Activated CD4-positive, alpha-beta T cell treated with anti-CD3 and anti-CD28 coated beads, Interleukin-2, amount 50 U/mL, for 4 hours (primary cell): ENCODE measurements around the gene GLB1L2.

Experiments
- DNase-seq, 2 experiments: peaks; one replicate each; pipeline ENCODE4 v3.0.0-alpha.2; 2020

Gene GLB1L2

GRCh38 chr11:134349109-134349801 lies 17.5 kb downstream of the GLB1L2 start:
- DNase-seq: no peak

GRCh38 chr11:134349802-134350355 lies 18.1 kb downstream of the GLB1L2 start:
- DNase-seq: no peak

GRCh38 chr11:134350381-134350780 lies 18.6 kb downstream of the GLB1L2 start:
- DNase-seq: no peak

- no peak for DNase-seq
These were observed 20.3 kb downstream of the GLB1L2 start for GRCh38 chr11:134352111-134352510.

GRCh38 chr11:134355136-134355535 lies 23.3 kb downstream of the GLB1L2 start:
- DNase-seq: no peak

GRCh38 chr11:134355656-134356055 lies 23.9 kb downstream of the GLB1L2 start:
- no peak for DNase-seq

- DNase-seq: no peak
These were observed 25.1 kb downstream of the GLB1L2 start for GRCh38 chr11:134356656-134357544.

GRCh38 chr11:134357545-134357839 lies 25.7 kb downstream of the GLB1L2 start:
- DNase-seq: no peak

- DNase-seq: no peak
These were observed 26.5 kb downstream of the GLB1L2 start for GRCh38 chr11:134358165-134358855.

- no peak for DNase-seq
These were observed 27.2 kb downstream of the GLB1L2 start for GRCh38 chr11:134358856-134359490.

GRCh38 chr11:134359646-134360045 lies 27.9 kb downstream of the GLB1L2 start:
- DNase-seq: no peak

- peak; percentile 59 to 65 for DNase-seq
These were observed 28.5 kb downstream of the GLB1L2 start for GRCh38 chr11:134360050-134360835.

- no peak for DNase-seq
These were observed 29.9 kb downstream of the GLB1L2 start for GRCh38 chr11:134361661-134362060.

- DNase-seq: no peak
These were observed 30.6 kb downstream of the GLB1L2 start for GRCh38 chr11:134362192-134362901.

GRCh38 chr11:134363161-134363560 lies 31.4 kb downstream of the GLB1L2 start:
- DNase-seq: no peak

GRCh38 chr11:134363592-134363991 lies 31.8 kb downstream of the GLB1L2 start:
- DNase-seq: no peak

- no peak for DNase-seq
These were observed 32.5 kb downstream of the GLB1L2 start for GRCh38 chr11:134364261-134364660.

- no peak for DNase-seq
These were observed 33.5 kb downstream of the GLB1L2 start for GRCh38 chr11:134365011-134365925.

- DNase-seq: no peak
These were observed 34.5 kb downstream of the GLB1L2 start for GRCh38 chr11:134366254-134366653.

- no peak for DNase-seq
These were observed 36.0 kb downstream of the GLB1L2 start for GRCh38 chr11:134367781-134368180.
